Measurements from ENCODE around the gene MLEC.

GRCh38 chr12:120689397-120690082 is 2.6 kb downstream of the MLEC start:
- TF ChIP-seq POLR2A (IDR thresholded peaks at IDR 0.05) = no peak
- no peak for TF ChIP-seq CTCF (IDR thresholded peaks at IDR 0.05)
